DND-41 (cell line): ENCODE measurements around the gene PICK1.

Experiments
- ATAC-seq: fragments of 200-7000 bp; cut with Tn5 transposase; 3 replicates; pipeline ENCODE4 v1.9.1; 2021; ENCODE audit warnings: low read depth; ENCODE audit not compliant: insufficient read depth
- DNase-seq: peaks from one replicate; pipeline ENCODE4 v3.0.0-alpha.2; 2020
- H2AFZ ChIP-seq: 2 replicates; pipeline ENCODE4 v1.6.0; 2012; ENCODE audit warnings: low read depth, low read length
- H3K27ac ChIP-seq: 2 replicates; pipeline ENCODE4 v1.5.1; 2012; ENCODE audit warnings: low read length, inconsistent platforms
- H3K27me3 ChIP-seq: fragments of 200-600 bp; sonication (generic); 2 replicates; pipeline ENCODE4 v1.6.0; 2012; ENCODE audit warnings: low read length, mild to moderate bottlenecking, inconsistent platforms; ENCODE audit not compliant: insufficient read depth, poor library complexity
- H3K36me3 ChIP-seq: 2 replicates; pipeline ENCODE4 v1.5.1; 2012; ENCODE audit warnings: low read length, inconsistent platforms; ENCODE audit not compliant: insufficient read depth
- H3K4me1 ChIP-seq: 2 replicates; pipeline ENCODE4 v1.5.1; 2012; ENCODE audit warnings: mild to moderate bottlenecking, low read length; ENCODE audit not compliant: insufficient read depth
- H3K4me2 ChIP-seq: 2 replicates; pipeline ENCODE4 v1.6.0; 2012; ENCODE audit warnings: mild to moderate bottlenecking, moderate library complexity, low read length, inconsistent platforms; ENCODE audit not compliant: insufficient read depth
- H3K4me3 ChIP-seq, 2 experiments: fragments of 200-600 bp in 1 of 2; shearing (Covaris generic) in 1 of 2; 2 replicates each; pipeline ENCODE4 v1.5.1; 2012 to 2016; ENCODE audit warnings: inconsistent platforms in 2 of 2, low read length in 2 of 2, mild to moderate bottlenecking in 2 of 2, low read depth in 1 of 2, moderate library complexity in 1 of 2
- H3K79me2 ChIP-seq: 2 replicates; pipeline ENCODE4 v1.6.0; 2012; ENCODE audit warnings: low read length, inconsistent platforms; ENCODE audit not compliant: insufficient read depth
- H3K9ac ChIP-seq: 2 replicates; pipeline ENCODE4 v1.6.0; 2012; ENCODE audit warnings: low read depth, mild to moderate bottlenecking, inconsistent platforms, low read length, moderate library complexity
- H3K9me3 ChIP-seq: 2 replicates; pipeline ENCODE4 v1.5.1; 2012; ENCODE audit warnings: low read length, moderate library complexity, mild to moderate bottlenecking, inconsistent platforms; ENCODE audit not compliant: insufficient read depth, severe bottlenecking
- H4K20me1 ChIP-seq: 2 replicates; pipeline ENCODE4 v1.6.0; 2012; ENCODE audit warnings: low read length; ENCODE audit not compliant: insufficient read depth
- CTCF ChIP-seq: IDR thresholded peaks from 2 replicates; pipeline ENCODE4 v1.5.1; 2012; ENCODE audit warnings: borderline replicate concordance, low read length, moderate library complexity, mild to moderate bottlenecking; ENCODE audit not compliant: poor library complexity, severe bottlenecking; ENCODE audit errors: extremely low read depth
- EZH2 ChIP-seq: IDR thresholded peaks from 3 replicates; pipeline ENCODE4 v1.6.1; 2012; ENCODE audit warnings: borderline replicate concordance, low read depth, mild to moderate bottlenecking, moderate library complexity, low read length, inconsistent platforms; ENCODE audit not compliant: severe bottlenecking

The PICK1 gene

GRCh38 chr22:38029901-38030300 lies 27.3 kb upstream of the PICK1 start:
- no peak for DNase-seq
- H3K27ac ChIP-seq, result no peak overlapping the region
- 0 out of 2 replicates have a peak, but pooled peaks cover 2% of the 10 kb centered on the region for H4K20me1 ChIP-seq
- H3K9ac ChIP-seq, result no peak overlapping the region
- no peak for ATAC-seq
- H3K36me3 ChIP-seq, result no peaks in the 10 kb centered on the region
- TF ChIP-seq CTCF (no peak), EZH2 (no peak)
- H3K4me2 ChIP-seq, result no peak overlapping the region
- no peaks in the 10 kb centered on the region for H3K9me3 ChIP-seq
- H3K4me3 ChIP-seq, result no peak overlapping the region
- H3K79me2 ChIP-seq, result no peaks in the 10 kb centered on the region
- H3K27me3 ChIP-seq, result no peaks in the 10 kb centered on the region
- no peak overlapping the region for H2AFZ ChIP-seq
- H3K4me1 ChIP-seq, result no peaks in the 10 kb centered on the region

- no peak for TF ChIP-seq CTCF
- no peak for TF ChIP-seq EZH2
- no peak overlapping the region for H3K27ac ChIP-seq
- no peaks in the 10 kb centered on the region for H3K27me3 ChIP-seq
- H4K20me1 ChIP-seq, result 0 out of 2 replicates have a peak, but pooled peaks cover 2% of the 10 kb centered on the region
- H2AFZ ChIP-seq, result no peak overlapping the region
- no peak overlapping the region for H3K9ac ChIP-seq
- H3K36me3 ChIP-seq, result no peaks in the 10 kb centered on the region
- ATAC-seq (no peak), DNase-seq (no peak)
- H3K4me3 ChIP-seq, result no peak overlapping the region
- no peaks in the 10 kb centered on the region for H3K79me2 ChIP-seq
- H3K4me2 ChIP-seq, result no peak overlapping the region
- H3K4me1 ChIP-seq, result no peaks in the 10 kb centered on the region
- H3K9me3 ChIP-seq, result no peaks in the 10 kb centered on the region
Observed at GRCh38 chr22:38030311-38031133, 26.7 kb upstream of the PICK1 start.

- ATAC-seq (no peak), DNase-seq (no peak)
- TF ChIP-seq EZH2 (no peak), CTCF (no peak)
- Histone ChIP-seq H4K20me1 (0 out of 2 replicates have a peak, but pooled peaks cover 2% of the 10 kb centered on the region), H3K4me3 (no peak overlapping the region), H3K4me2 (no peak overlapping the region), H3K9me3 (no peaks in the 10 kb centered on the region), H3K27ac (no peak overlapping the region), H3K27me3 (no peaks in the 10 kb centered on the region), H2AFZ (no peak overlapping the region), H3K36me3 (no peaks in the 10 kb centered on the region), H3K9ac (no peak overlapping the region), H3K79me2 (no peaks in the 10 kb centered on the region), H3K4me1 (no peaks in the 10 kb centered on the region)
Observed at GRCh38 chr22:38031491-38031890, 25.7 kb upstream of the PICK1 start.
